Natural killer cell treated with Interleukin-12 subunit alpha and Interleukin-12 subunit beta and Interleukin-15 and Interleukin-18, amount 100 ng/mL, for 72 hours (primary cell): ENCODE data around the gene ABCC9. TPM values are rescaled to one million over a fixed set of nuclear protein-coding genes. Genes with fewer than 3 reads are reported as not detected.

Experiments used
- ATAC-seq, 2 donors: fragments of 150-1000 bp; cut with Tn5 transposase in 1 of 2; sonication (Bioruptor Pico), chemical (Tn5 transposase) in 1 of 2; 2 replicates each; pipeline ENCODE4 v1.10.0; 2021
- DNase-seq: peaks from one replicate; pipeline ENCODE4 v3.0.0; 2022; ENCODE audit warnings: low spot score
- H3K27ac Mint-ChIP-seq, 2 donors: 1 replicate in 1 of 2; 2 replicates in 1 of 2; pipeline ENCODE4 v1.8.0; 2022; ENCODE audit warnings: mixed read lengths in 2 of 2, mild to moderate bottlenecking in 1 of 2, moderate library complexity in 1 of 2
- H3K27me3 Mint-ChIP-seq, 2 donors: 1 replicate in 1 of 2; 2 replicates in 1 of 2; pipeline ENCODE4 v1.8.0; 2022; ENCODE audit warnings: mixed read lengths in 2 of 2
- H3K36me3 Mint-ChIP-seq: one replicate; pipeline ENCODE4 v1.8.0; 2022; ENCODE audit warnings: mixed read lengths
- H3K4me1 Mint-ChIP-seq, 2 donors: 1 replicate in 1 of 2; 2 replicates in 1 of 2; pipeline ENCODE4 v1.8.0; 2022; ENCODE audit warnings: low read depth in 2 of 2, mixed read lengths in 2 of 2, mild to moderate bottlenecking in 1 of 2
- H3K4me3 Mint-ChIP-seq: one replicate; pipeline ENCODE4 v1.8.0; 2022; ENCODE audit warnings: mixed read lengths
- H3K9me3 Mint-ChIP-seq: 2 replicates; pipeline ENCODE4 v1.8.0; 2022; ENCODE audit warnings: mixed read lengths
- total RNA-seq, 2 donors: library from RNA; stranded (reverse); gene quantifications; one replicate each; pipeline ENCODE4 v1.2.3, GENCODE V29; 2022

Gene ABCC9
- total RNA-seq, result not detected

DNA sequence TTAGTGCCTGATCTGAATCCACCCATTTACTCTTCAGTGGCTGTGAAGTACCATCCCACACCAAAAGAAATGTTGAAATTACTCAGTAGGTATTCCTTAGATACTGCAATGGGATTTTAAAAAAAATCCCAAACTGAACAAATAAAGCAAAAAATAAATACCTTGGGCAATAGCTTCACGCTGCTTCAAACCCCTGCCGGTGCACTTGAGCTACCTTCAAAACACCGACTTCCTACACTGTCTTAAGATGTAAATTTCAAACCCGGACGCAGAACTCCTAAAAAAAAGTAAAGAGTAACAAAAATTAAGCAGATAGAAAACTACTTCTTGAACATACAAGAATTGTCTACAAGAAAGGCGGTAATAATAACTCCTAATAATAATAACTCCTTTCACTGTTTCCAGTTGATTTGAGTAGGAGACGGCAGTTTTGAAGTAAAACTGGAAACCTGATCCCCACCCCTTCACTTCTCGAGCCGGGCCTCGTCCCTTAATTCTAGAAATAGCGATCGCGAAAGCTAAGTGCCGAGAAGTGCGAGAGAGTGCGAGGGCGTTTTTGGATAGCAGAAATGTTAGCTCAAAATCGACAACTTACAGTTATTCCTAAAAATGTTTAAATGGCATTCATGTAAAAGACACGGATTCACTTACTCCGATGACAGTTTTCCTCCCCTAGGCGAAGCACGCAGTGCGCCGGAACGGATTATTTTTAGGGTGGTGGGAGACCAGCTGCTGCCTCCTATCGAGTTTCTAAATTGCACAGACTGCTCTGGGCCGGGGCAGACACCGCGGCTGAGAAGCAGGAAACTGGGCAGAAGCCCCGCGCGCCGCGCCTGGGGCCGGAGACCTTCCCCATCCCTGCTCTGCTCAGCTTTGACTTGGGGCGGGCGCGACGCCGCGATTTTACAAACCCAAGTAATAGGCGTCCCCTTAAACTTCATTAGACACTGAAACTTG lies at the start of gene ABCC9:
Gene ABCC9 (minus strand): TSS at position 878 of the 957 bp plus-strand sequence. CDS start 4,752 bp downstream, outside the sequence.
- no peaks in the 10 kb centered on the region for H3K9me3 Mint-ChIP-seq
- peaks cover 23 to 48% of the 10 kb centered on the region in 2 donors for H3K27me3 Mint-ChIP-seq
- H3K4me1 Mint-ChIP-seq, result no peaks in the 10 kb centered on the region
- ATAC-seq (no peak), DNase-seq (no peak)
- no peak within 1 kb of the TSS for H3K27ac Mint-ChIP-seq
- no peak within 1 kb of the TSS for H3K4me3 Mint-ChIP-seq
- H3K36me3 Mint-ChIP-seq, result no peaks in the 10 kb centered on the region

DNA sequence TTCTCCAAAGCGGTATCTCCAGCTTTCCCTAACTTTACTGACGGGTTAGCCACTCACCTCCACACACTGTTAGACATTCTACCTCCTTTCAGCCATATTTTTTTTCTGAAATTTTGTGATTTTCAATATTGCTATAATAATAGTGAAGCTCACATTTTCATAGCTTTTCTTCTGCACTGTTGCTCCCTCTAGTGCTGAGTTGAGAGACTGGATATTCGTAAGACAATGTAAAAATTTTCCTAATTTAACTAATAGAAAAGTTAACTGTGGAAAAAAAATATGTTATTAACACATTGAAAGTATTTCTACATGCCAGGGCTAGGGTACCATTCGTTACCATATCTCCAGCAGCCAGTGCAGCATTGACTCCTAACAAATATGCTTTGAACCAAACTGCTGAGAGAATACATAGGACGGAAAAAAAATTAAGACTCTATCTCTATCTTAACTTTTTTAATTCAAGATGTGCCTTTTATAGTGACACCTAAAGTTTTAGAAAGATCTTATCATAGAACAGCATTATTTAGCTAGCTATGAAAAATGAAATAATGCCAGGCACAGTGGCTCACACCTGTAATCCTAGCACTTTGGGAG lies 48.7 kb upstream of the ABCC9 start:
- Mint-ChIP-seq H3K36me3 (no peaks in the 10 kb centered on the region), H3K4me1 (no peaks in the 10 kb centered on the region), H3K9me3 (no peaks in the 10 kb centered on the region), H3K27me3 (peaks cover 5 to 19% of the 10 kb centered on the region in 2 donors), H3K4me3 (no peak overlapping the region), H3K27ac (no peak overlapping the region)
- ATAC-seq (no peak), DNase-seq (no peak)

GRCh38 chr12:21988619-21989018 lies 47.4 kb upstream of the ABCC9 start:
- Mint-ChIP-seq H3K27me3 (peaks cover 5 to 19% of the 10 kb centered on the region in 2 donors), H3K36me3 (no peaks in the 10 kb centered on the region), H3K9me3 (no peaks in the 10 kb centered on the region), H3K4me1 (no peaks in the 10 kb centered on the region), H3K27ac (no peak overlapping the region), H3K4me3 (no peak overlapping the region)
- DNase-seq (no peak), ATAC-seq (no peak)

GRCh38 chr12:21987755-21988154 lies 46.5 kb upstream of the ABCC9 start:
- ATAC-seq (no peak), DNase-seq (no peak)
- Mint-ChIP-seq H3K36me3 (no peaks in the 10 kb centered on the region), H3K9me3 (no peaks in the 10 kb centered on the region), H3K27ac (no peak overlapping the region), H3K27me3 (peaks cover 5 to 19% of the 10 kb centered on the region in 2 donors), H3K4me1 (no peaks in the 10 kb centered on the region), H3K4me3 (no peak overlapping the region)

- Mint-ChIP-seq H3K4me3 (no peak overlapping the region), H3K4me1 (no peaks in the 10 kb centered on the region), H3K9me3 (no peaks in the 10 kb centered on the region), H3K36me3 (no peaks in the 10 kb centered on the region), H3K27me3 (peaks cover 5 to 20% of the 10 kb centered on the region in 2 donors), H3K27ac (no peak overlapping the region)
- DNase-seq, result no peak
- no peak for ATAC-seq
Measured at GRCh38 chr12:21985155-21985554, 43.9 kb upstream of the ABCC9 start.

DNA sequence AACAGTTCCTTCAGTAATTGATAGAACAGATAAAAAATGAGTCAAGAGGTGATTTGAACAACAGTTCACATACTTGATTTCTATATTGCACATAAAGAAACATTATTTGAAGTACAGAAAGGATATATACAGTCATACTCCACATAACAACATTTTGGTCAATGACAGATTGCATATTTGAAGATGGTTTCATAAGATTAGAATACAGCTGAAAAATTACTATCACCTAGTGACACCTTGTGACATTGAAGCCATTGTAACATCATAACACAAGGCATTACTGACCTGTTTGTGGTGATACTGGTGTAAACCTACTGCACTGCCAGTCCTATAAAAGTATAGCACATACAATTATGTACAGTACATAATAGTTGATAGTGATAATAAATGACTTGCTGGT lies 43.1 kb upstream of the ABCC9 start:
- ATAC-seq (no peak), DNase-seq (no peak)
- Mint-ChIP-seq H3K27me3 (peaks cover 5 to 28% of the 10 kb centered on the region in 2 donors), H3K4me1 (no peaks in the 10 kb centered on the region), H3K27ac (no peak overlapping the region), H3K4me3 (no peak overlapping the region), H3K9me3 (no peaks in the 10 kb centered on the region), H3K36me3 (no peaks in the 10 kb centered on the region)

- DNase-seq (no peak), ATAC-seq (no peak)
- H3K4me3 Mint-ChIP-seq, result no peak overlapping the region
- no peaks in the 10 kb centered on the region for H3K36me3 Mint-ChIP-seq
- H3K27ac Mint-ChIP-seq, result no peak overlapping the region
- no peaks in the 10 kb centered on the region for H3K9me3 Mint-ChIP-seq
- H3K4me1 Mint-ChIP-seq, result no peaks in the 10 kb centered on the region
- peaks cover 5 to 26% of the 10 kb centered on the region in 2 donors for H3K27me3 Mint-ChIP-seq
Measured at GRCh38 chr12:21983095-21983494, 41.9 kb upstream of the ABCC9 start.

DNA sequence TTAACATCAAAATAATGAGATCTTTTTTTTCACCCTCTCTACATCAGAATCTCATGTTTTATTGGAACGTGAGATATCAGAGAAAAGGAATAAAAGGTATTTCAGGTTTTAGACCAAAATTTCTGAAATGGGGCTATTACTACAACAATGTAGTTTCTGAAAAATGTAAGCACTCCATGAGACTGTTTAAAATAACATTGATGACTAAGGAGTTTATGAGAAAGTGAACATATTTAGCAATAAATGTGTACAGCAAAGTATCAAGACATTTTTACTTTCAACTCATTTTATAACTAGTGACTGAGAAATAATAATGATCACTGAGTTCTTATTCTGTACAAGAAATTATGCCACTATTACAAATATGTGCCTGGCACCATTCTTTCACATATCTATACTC lies 39.3 kb upstream of the ABCC9 start:
- no peak overlapping the region for H3K4me3 Mint-ChIP-seq

DNA sequence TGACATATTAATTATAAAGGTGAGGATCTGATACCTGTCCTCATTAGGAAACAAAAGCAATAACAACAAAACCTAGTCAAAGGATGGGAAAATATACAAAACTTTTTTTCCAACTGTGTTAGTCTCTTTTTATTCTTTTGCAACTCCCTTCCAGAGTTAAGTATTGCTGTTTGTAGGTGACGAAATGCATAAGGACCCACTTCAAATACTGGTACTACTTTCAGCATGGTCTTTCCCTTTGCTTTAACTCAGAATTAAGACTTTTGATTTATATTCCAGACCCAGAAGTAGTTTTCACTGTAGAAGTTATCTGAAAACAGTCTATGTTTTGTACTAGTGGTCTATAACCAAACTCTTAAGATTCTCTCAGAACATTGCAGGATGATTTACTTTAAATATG lies 34.1 kb upstream of the ABCC9 start:
- H3K4me3 Mint-ChIP-seq, result no peak overlapping the region
- H3K4me1 Mint-ChIP-seq, result no peaks in the 10 kb centered on the region
- DNase-seq (no peak), ATAC-seq (no peak)
- no peaks in the 10 kb centered on the region for H3K36me3 Mint-ChIP-seq
- H3K9me3 Mint-ChIP-seq, result peaks cover 5% of the 10 kb centered on the region
- H3K27me3 Mint-ChIP-seq, result peaks cover 0 to 21% of the 10 kb centered on the region in 2 donors
- H3K27ac Mint-ChIP-seq, result no peak overlapping the region

More for the DNA sequence above, 39.3 kb upstream of the ABCC9 start:
- Mint-ChIP-seq H3K4me1 (no peaks in the 10 kb centered on the region), H3K27ac (no peak overlapping the region), H3K9me3 (no peaks in the 10 kb centered on the region), H3K36me3 (no peaks in the 10 kb centered on the region), H3K27me3 (peaks cover 0 to 12% of the 10 kb centered on the region in 2 donors)
- DNase-seq, result no peak
- no peak for ATAC-seq

- H3K4me1 Mint-ChIP-seq, result no peaks in the 10 kb centered on the region
- ATAC-seq (no peak), DNase-seq (no peak)
- H3K27ac Mint-ChIP-seq, result no peak overlapping the region
- peaks cover 7% of the 10 kb centered on the region for H3K9me3 Mint-ChIP-seq
- no peak overlapping the region for H3K4me3 Mint-ChIP-seq
- no peaks in the 10 kb centered on the region for H3K36me3 Mint-ChIP-seq
- H3K27me3 Mint-ChIP-seq, result peaks cover 0 to 9% of the 10 kb centered on the region in 2 donors
Measured at GRCh38 chr12:21973221-21973620, 32.0 kb upstream of the ABCC9 start.

DNA sequence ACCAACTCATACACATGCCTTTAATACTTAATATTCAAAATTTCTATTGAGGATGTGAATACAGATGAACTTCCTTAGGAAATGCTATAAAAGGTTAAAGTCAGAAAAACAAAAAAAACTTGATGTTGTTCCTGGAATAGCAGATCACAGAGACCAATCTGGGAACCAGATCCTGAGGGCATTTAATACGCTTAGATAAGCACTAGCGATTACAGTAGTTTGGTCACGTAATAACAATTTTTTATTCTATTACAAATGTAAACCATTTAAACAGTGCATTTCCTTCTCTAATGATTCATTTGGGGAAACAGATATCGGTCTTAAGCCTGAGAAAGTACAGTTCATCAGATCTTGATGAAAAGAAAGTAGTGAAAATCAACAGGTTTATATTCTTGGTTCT lies 30.8 kb upstream of the ABCC9 start:
- no peak for ATAC-seq
- Mint-ChIP-seq H3K4me1 (no peaks in the 10 kb centered on the region), H3K4me3 (no peak overlapping the region), H3K36me3 (no peaks in the 10 kb centered on the region), H3K27ac (no peak overlapping the region), H3K9me3 (peaks cover 7% of the 10 kb centered on the region), H3K27me3 (peaks cover 0 to 9% of the 10 kb centered on the region in 2 donors)
- no peak for DNase-seq

DNA sequence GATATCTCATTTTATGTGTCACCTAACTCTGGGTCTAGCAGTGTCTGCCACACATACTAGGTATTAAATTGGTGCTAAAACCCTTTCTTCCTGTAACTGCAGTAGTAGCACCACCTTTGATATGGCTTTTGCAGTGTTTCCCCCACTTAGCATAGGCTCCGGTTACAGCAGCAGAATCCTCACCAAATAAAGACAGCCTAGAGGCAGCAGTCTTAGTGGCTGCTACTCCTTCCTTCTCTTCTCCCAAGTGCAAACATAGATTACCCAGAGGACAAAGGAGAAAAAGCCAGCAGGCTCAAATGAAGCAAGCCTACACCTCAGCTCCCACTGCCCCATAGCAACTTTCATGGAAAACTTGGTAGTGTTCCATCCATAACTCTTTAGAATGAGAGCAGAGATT lies 30.1 kb upstream of the ABCC9 start:
- DNase-seq (no peak), ATAC-seq (no peak)
- Mint-ChIP-seq H3K36me3 (no peaks in the 10 kb centered on the region), H3K4me3 (no peak overlapping the region), H3K27me3 (peaks cover 0 to 9% of the 10 kb centered on the region in 2 donors), H3K9me3 (peaks cover 7% of the 10 kb centered on the region), H3K27ac (no peak overlapping the region), H3K4me1 (no peaks in the 10 kb centered on the region)

DNA sequence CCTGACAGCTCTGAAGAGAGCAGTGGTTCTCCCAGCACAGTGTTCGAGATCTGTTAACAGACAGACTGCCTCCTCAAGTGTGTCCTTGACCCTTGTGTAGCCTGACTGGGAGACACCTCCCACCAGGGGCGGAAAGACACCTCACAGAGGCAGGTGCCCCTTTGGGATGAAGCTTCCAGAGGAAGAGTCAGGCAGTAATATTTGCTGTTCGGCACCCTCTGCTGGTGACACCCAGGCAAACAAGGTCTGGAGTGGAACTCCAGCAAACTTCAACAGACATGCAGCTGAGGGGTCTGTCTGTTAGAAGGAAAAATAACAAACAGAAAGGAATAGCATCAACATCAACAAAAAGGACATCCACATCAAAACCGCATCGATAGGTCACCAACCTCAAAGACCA lies 21.6 kb upstream of the ABCC9 start:
- H3K4me3 Mint-ChIP-seq, result no peak overlapping the region
- H3K27me3 Mint-ChIP-seq, result peaks cover 0 to 8% of the 10 kb centered on the region in 2 donors
- ATAC-seq (no peak), DNase-seq (no peak)
- no peaks in the 10 kb centered on the region for H3K36me3 Mint-ChIP-seq
- no peaks in the 10 kb centered on the region for H3K4me1 Mint-ChIP-seq
- H3K27ac Mint-ChIP-seq, result no peak overlapping the region
- peaks cover 11% of the 10 kb centered on the region for H3K9me3 Mint-ChIP-seq

DNA sequence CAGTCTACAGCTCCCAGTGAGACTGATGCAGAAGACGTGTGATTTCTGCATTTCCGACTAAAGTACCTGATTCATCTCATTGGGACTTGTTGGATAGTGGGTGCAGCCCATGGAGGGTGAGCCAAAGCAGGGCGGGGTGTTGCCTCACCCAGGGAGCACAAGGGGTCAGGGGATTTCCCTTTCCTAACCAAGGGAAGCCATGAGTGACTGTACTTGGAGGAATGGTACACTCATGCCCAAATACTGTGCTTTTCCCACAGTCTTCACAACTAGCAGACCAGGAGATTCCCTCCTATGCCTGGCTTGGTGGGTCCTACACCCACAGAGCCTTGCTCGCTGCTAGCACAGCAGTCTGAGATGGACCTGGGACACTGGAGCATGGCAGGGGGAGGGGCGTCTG lies 21.0 kb upstream of the ABCC9 start:
- Mint-ChIP-seq H3K9me3 (peaks cover 11% of the 10 kb centered on the region), H3K36me3 (no peaks in the 10 kb centered on the region), H3K4me1 (no peaks in the 10 kb centered on the region)

More for the DNA sequence above, 21.0 kb upstream of the ABCC9 start:
- ATAC-seq, result no peak
- no peak for DNase-seq
- Mint-ChIP-seq H3K4me3 (no peak overlapping the region), H3K27me3 (peaks cover 0 to 8% of the 10 kb centered on the region in 2 donors), H3K27ac (no peak overlapping the region)
